Endothelial cell of umbilical vein (primary cell): ENCODE results near the gene NKTR. TPM values are rescaled to one million over a fixed set of nuclear protein-coding genes. Genes with fewer than 3 reads are reported as not detected.

ENCODE experiments used
- BruUV-seq: library from RNA; stranded (reverse); fragments of 400-500 nt; replicated peaks from 2 replicates; lab custom pipeline; 2021; lab: Mats Ljungman, UMichigan
- CTCF ChIA-PET: fragments of 300-600, 350-600 bp; sonication (Branson Sonifier 250); formaldehyde crosslinking; loops from one replicate; lab custom pipeline; 2021; ENCODE audit warnings: antibody characterized with exemption, inconsistent platforms; lab: Charles Lee
- POLR2A ChIA-PET: fragments of 300-600, 350-600 bp; sonication (Branson Sonifier 250); formaldehyde crosslinking; loops from one replicate; lab custom pipeline; 2021; ENCODE audit warnings: antibody characterized with exemption, inconsistent platforms; lab: Charles Lee
- DNase-seq: peaks from one replicate; pipeline ENCODE4 v3.0.0-alpha.2; 2011; ENCODE audit warnings: low read depth, low spot score
- FAIRE-seq: peaks from 2 replicates; lab custom pipeline; 2011; peaks lifted over from hg19 to GRCh38; lab: Jason Lieb, UNC
- H2AFZ ChIP-seq: 2 replicates; pipeline ENCODE4 v1.6.0; 2012; ENCODE audit warnings: low read depth, low read length, control low read depth, inconsistent platforms
- H3K27ac ChIP-seq: 2 replicates; pipeline ENCODE4 v1.5.1; 2011; ENCODE audit warnings: low read depth, mild to moderate bottlenecking, control low read depth, low read length, moderate library complexity; ENCODE audit not compliant: insufficient read depth
- H3K27me3 ChIP-seq, 2 experiments: 2 replicates each; pipeline versions ENCODE4 v1.6.0 to v1.6.1; 2011; ENCODE audit warnings: low read length in 2 of 2, mixed read lengths in 1 of 2; ENCODE audit not compliant: control insufficient read depth in 2 of 2, insufficient read depth in 2 of 2
- H3K36me3 ChIP-seq, 2 experiments: 2 replicates in 1 of 2; 3 replicates in 1 of 2; pipeline ENCODE4 v1.5.1; 2011; ENCODE audit warnings: low read length in 2 of 2, mild to moderate bottlenecking in 1 of 2, moderate library complexity in 1 of 2; ENCODE audit not compliant: control insufficient read depth in 2 of 2, insufficient read depth in 2 of 2; ENCODE audit errors: extremely low read depth in 1 of 2
- H3K4me1 ChIP-seq: 3 replicates; pipeline ENCODE4 v1.5.1; 2011; ENCODE audit warnings: mild to moderate bottlenecking, low read length; ENCODE audit not compliant: control insufficient read depth, insufficient read depth; ENCODE audit errors: extremely low read depth
- H3K4me2 ChIP-seq: 2 replicates; pipeline ENCODE4 v1.6.1; 2011; ENCODE audit warnings: low read length, control low read depth, mixed read lengths; ENCODE audit not compliant: insufficient read depth
- H3K4me3 ChIP-seq, 3 experiments: fragments of 200-600 bp in 1 of 3; sonication (generic), shearing (Covaris generic) in 1 of 3; replicated peaks in 1 of 3; 2 replicates each; pipeline ENCODE4 v1.5.1; 2011 to 2016; ENCODE audit warnings: control low read depth in 3 of 3, low read length in 3 of 3, mild to moderate bottlenecking in 2 of 3, inconsistent platforms in 1 of 3, low read depth in 1 of 3, moderate library complexity in 1 of 3; ENCODE audit not compliant: insufficient read depth in 1 of 3
- H3K79me2 ChIP-seq: 2 replicates; pipeline ENCODE4 v1.6.0; 2012; ENCODE audit warnings: low read length, inconsistent platforms; ENCODE audit not compliant: control insufficient read depth, insufficient read depth
- H3K9ac ChIP-seq: replicated peaks from 2 replicates; pipeline ENCODE3; 2011; ENCODE audit warnings: low read length, control low read depth; ENCODE audit not compliant: insufficient read depth; ENCODE audit errors: extremely low read depth
- H3K9me1 ChIP-seq: replicated peaks from 3 replicates; pipeline ENCODE4 v1.6.0; 2011; ENCODE audit warnings: mild to moderate bottlenecking, low read length; ENCODE audit not compliant: control insufficient read depth, insufficient read depth; ENCODE audit errors: extremely low read depth
- H3K9me3 ChIP-seq: replicated peaks from 2 replicates; pipeline ENCODE4 v1.5.1; 2012; ENCODE audit warnings: low read length, inconsistent platforms; ENCODE audit not compliant: control insufficient read depth, insufficient read depth
- H4K20me1 ChIP-seq: replicated peaks from 2 replicates; pipeline ENCODE3; 2011; ENCODE audit warnings: mild to moderate bottlenecking, low read length; ENCODE audit not compliant: control insufficient read depth, insufficient read depth; ENCODE audit errors: extremely low read depth
- EZH2 ChIP-seq: IDR thresholded peaks from 2 replicates; pipeline ENCODE4 v1.6.1; 2012; ENCODE audit warnings: borderline replicate concordance, low read depth, mild to moderate bottlenecking, moderate library complexity, low read length, inconsistent platforms; ENCODE audit not compliant: severe bottlenecking
- FOS ChIP-seq: IDR thresholded peaks from 2 replicates; pipeline ENCODE4 v1.6.1; 2011; ENCODE audit warnings: mild to moderate bottlenecking, low read length, moderate library complexity, borderline replicate concordance; ENCODE audit not compliant: insufficient read depth
- GATA2 ChIP-seq: IDR thresholded peaks from 2 replicates; pipeline ENCODE4 v1.7.0; 2011; ENCODE audit warnings: low read depth, mild to moderate bottlenecking, moderate library complexity, mixed read lengths, low read length; ENCODE audit not compliant: insufficient read length, insufficient read depth
- JUN ChIP-seq: IDR thresholded peaks from 2 replicates; pipeline ENCODE4 v1.6.1; 2011; ENCODE audit warnings: borderline replicate concordance, low read depth; ENCODE audit not compliant: insufficient read length, insufficient read depth
- MYC ChIP-seq: IDR thresholded peaks from one replicate; pipeline ENCODE4 v1.6.1; 2011; ENCODE audit warnings: mild to moderate bottlenecking, low read depth, low read length
- POLR2A ChIP-seq: IDR thresholded peaks from 2 replicates; pipeline ENCODE4 v1.6.1; 2012; ENCODE audit warnings: low read depth, mild to moderate bottlenecking, control low read depth, low read length
- POLR2AphosphoS5 ChIP-seq: IDR thresholded peaks from 2 replicates; pipeline ENCODE4 v1.6.1; 2012; ENCODE audit warnings: low read depth, mild to moderate bottlenecking, control low read depth, low read length, moderate library complexity; ENCODE audit not compliant: insufficient read depth
- dilution Hi-C: fragments of 300-500 bp; cut with MboI; formaldehyde crosslinking; loops from one replicate; pipeline ENCODE4 v1.15.0; 2019; ENCODE audit warnings: low sequenced_read_pairs; ENCODE audit not compliant: extremely low pct_ligation_motif_present
- intact Hi-C: fragments of 100-400 bp; cut with micrococcal nuclease; formaldehyde crosslinking; loops from one replicate; pipeline ENCODE4 v1.10.0; 2022
- polyA plus RNA-seq, 4 experiments: library from polyadenylated mRNA; depleted of rRNA in 3 of 4; stranded (reverse) in 3 of 4; unstranded in 1 of 4; fragments of >200 nt; gene quantifications; 2 replicates each; pipeline versions ENCODE4 v1.2.1 to v1.2.3, GENCODE V29; 2011 to 2012; ENCODE audit warnings: missing spikeins in 1 of 4
- total RNA-seq: library from RNA; stranded (reverse); gene quantifications from 2 replicates; pipeline ENCODE4 v1.2.3, GENCODE V29; 2021
- TF ChIP-seq, protein P1 (sequence below), 2 donors: IDR thresholded peaks; 1 replicate in 1 of 2; 2 replicates in 1 of 2; pipeline ENCODE4 v1.5.1; 2011; ENCODE audit warnings: low read length in 2 of 2, mild to moderate bottlenecking in 2 of 2, moderate library complexity in 2 of 2, control low read depth in 1 of 2, inconsistent platforms in 1 of 2, low read depth in 1 of 2; ENCODE audit not compliant: insufficient read depth in 1 of 2; ENCODE audit errors: extremely low read depth in 1 of 2
- TF ChIP-seq, protein P2 (sequence below): IDR thresholded peaks from 2 replicates; pipeline ENCODE4 v1.6.1; 2011; ENCODE audit not compliant: insufficient read depth, insufficient read length

NKTR gene
- total and polyA plus RNA-seq, 2 donors (not counting 3 experiments of a cell fraction or from before 2014, with no cell fraction given) = 27.4 to 99.0 TPM

DNA sequence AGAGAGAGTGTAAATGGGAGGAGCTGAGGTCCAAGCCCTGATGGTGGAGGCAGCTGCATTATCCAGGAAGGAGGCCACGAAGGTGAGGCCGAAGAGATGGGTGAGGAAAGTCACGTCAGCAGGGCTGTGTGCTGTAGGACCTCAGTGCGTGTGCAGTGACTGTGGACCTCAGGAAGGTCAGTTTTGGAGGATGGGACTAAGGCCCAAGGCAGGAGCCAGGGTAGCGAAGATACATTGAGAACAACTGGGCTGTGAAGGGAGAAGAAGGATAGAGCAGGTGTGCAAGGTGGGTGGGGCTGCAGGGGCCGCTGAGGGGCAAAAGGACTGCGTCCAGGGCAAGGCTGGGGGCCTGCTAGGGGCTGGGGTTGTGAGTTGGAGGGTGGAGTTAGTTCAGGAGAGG lies 89.7 kb downstream of the NKTR start:
- no TSS peak for BruUV-seq
- intact Hi-C loops = no loop called here
- Histone ChIP-seq H3K79me2 (no peaks in the 10 kb centered on the region), H3K36me3 (no peaks in the 10 kb centered on the region), H3K9ac (no peak overlapping the region), H2AFZ (no peak overlapping the region), H3K9me3 (no peaks in the 10 kb centered on the region), H3K27me3 (peaks cover 11 to 12% of the 10 kb centered on the region in 2 experiments), H4K20me1 (no peaks in the 10 kb centered on the region), H3K27ac (no peak overlapping the region), H3K4me1 (no peaks in the 10 kb centered on the region), H3K4me3 (no peak overlapping the region), H3K4me2 (no peak overlapping the region), H3K9me1 (no peaks in the 10 kb centered on the region)
- dilution Hi-C loops = no loop called here
- no peak for TF ChIP-seq GATA2
- TF ChIP-seq POLR2A = no peak
- TF ChIP-seq, protein P1, sequence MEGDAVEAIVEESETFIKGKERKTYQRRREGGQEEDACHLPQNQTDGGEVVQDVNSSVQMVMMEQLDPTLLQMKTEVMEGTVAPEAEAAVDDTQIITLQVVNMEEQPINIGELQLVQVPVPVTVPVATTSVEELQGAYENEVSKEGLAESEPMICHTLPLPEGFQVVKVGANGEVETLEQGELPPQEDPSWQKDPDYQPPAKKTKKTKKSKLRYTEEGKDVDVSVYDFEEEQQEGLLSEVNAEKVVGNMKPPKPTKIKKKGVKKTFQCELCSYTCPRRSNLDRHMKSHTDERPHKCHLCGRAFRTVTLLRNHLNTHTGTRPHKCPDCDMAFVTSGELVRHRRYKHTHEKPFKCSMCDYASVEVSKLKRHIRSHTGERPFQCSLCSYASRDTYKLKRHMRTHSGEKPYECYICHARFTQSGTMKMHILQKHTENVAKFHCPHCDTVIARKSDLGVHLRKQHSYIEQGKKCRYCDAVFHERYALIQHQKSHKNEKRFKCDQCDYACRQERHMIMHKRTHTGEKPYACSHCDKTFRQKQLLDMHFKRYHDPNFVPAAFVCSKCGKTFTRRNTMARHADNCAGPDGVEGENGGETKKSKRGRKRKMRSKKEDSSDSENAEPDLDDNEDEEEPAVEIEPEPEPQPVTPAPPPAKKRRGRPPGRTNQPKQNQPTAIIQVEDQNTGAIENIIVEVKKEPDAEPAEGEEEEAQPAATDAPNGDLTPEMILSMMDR (IDR thresholded peaks at IDR 0.05; ENCODE audit: extremely low read depth in 1 of 2, insufficient read depth in 1 of 2, low read depth in 1 of 2, low read length in 2 of 2) = no peak
- TF ChIP-seq JUN = no peak
- no peak for TF ChIP-seq FOS
- no peak for TF ChIP-seq POLR2AphosphoS5
- TF ChIP-seq EZH2 = no peak
- TF ChIP-seq, protein P2, sequence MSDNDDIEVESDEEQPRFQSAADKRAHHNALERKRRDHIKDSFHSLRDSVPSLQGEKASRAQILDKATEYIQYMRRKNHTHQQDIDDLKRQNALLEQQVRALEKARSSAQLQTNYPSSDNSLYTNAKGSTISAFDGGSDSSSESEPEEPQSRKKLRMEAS = no peak
- TF ChIP-seq MYC = no peak
- POLR2A ChIA-PET = no interaction called here
- CTCF ChIA-PET = no interaction called here
- FAIRE-seq = no peak
- DNase-seq = no peak
